AG20443 (cell line): ENCODE data around the gene TBATA.
A peak's percentile ranks its signal among the peaks of the same experiment; 100 is the strongest.

ENCODE experiments used
- DNase-seq: peaks from one replicate; pipeline ENCODE4 v3.0.0; 2012; ENCODE audit warnings: low spot score, mixed read lengths

The TBATA gene

GRCh38 chr10:70761031-70761601 is 24.1 kb downstream of the TBATA start:
- DNase-seq, result no peak

DNA sequence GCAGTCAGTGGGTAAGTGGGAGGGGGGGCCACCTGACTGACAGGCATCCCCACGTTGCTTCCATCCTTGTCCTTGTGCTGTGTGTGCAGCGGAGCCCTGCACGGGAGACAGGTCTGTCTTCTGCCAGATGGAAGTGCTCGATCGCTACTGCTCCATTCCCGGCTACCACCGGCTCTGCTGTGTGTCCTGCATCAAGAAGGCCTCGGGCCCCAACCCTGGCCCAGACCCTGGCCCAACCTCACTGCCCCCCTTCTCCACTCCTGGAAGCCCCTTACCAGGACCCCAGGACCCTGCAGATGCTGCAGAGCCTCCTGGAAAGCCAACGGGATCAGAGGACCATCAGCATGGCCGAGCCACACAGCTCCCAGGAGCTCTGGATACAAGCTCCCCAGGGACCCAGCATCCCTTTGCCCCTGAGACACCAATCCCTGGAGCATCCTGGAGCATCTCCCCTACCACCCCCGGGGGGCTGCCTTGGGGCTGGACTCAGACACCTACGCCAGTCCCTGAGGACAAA is 24.8 kb downstream of the TBATA start:
- no peak for DNase-seq

- no peak for DNase-seq
Measured at GRCh38 chr10:70759781-70760180, 25.4 kb downstream of the TBATA start.

DNA sequence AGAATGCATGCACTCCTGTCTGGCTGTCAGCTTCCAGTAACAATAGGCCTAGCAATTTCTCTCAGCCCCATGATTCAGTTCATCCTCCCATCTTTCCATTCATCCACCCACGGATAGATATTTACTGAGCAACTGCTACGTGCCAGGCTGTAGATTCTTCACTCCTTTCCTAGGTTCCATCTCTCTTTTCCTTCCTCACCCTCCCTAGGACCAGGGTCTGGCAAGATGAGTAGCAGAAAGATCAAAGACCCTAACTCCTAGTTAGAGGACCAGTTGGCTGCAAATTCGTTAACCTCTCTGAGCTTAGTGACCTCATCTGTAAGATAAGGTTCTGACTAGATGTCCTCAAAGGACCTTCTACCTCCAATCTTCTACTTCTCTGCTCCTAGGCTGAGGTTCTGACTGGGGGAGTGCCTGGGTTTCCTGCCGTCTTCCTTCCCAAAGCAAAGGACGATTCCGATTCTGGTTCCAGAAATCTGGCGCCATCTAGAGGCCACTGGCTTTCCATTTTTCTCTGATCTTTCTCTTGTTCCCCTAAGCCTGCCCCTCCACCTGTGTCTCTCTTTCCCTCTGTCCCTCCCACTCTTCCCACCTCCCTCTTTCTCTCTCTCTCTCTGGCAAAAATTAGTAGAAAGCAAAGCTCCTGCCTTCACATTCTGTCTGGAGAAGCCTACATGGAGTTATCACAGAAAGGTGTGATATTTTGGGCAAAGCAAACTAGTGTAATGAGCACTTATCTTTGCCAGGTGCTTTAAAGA is 26.2 kb downstream of the TBATA start:
- peak; percentile 85 for DNase-seq

- no peak for DNase-seq
Measured at GRCh38 chr10:70757856-70758255, 27.3 kb downstream of the TBATA start.

- no peak for DNase-seq
Measured at GRCh38 chr10:70756700-70757360, 28.3 kb downstream of the TBATA start.

DNA sequence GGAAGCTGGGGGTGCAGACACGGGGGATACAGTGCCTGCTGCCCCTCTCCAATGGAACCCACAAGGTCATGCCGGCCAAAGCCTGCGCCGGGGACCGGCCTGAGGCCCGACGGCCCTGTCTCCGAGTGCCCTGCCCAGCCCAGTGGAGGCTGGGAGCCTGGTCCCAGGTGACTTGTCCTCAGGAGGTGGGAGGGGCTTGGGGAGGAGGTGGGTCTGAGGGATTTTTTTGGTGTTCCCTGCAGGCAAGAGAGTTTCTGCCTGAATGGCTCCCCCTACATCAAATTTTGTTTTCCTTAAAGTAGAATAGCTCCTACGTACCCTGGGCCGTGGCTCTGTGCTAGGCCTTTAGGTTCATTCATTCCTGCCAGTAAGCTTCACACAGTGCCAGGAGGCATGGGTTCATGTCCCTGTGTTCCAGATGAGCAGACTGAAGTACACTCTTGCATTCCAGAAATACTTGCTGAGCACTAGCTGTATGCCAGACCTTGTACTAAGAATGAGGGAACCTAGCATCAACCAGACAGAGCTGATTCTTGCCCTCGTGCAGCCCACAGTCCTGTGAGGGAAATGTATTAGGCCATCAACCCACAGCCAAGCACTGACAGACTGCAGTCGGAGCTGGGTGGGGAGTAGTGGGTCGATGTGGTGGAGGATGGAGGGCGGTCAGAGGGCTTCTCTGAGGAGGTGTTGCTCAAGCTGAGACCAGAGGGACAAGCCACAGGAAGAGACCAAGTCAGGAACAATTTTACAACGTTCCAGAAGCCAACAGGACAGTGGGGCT is 31.1 kb downstream of the TBATA start:
- peak; percentile 42 for DNase-seq

GRCh38 chr10:70753026-70753663 is 32.0 kb downstream of the TBATA start:
- no peak for DNase-seq

DNA sequence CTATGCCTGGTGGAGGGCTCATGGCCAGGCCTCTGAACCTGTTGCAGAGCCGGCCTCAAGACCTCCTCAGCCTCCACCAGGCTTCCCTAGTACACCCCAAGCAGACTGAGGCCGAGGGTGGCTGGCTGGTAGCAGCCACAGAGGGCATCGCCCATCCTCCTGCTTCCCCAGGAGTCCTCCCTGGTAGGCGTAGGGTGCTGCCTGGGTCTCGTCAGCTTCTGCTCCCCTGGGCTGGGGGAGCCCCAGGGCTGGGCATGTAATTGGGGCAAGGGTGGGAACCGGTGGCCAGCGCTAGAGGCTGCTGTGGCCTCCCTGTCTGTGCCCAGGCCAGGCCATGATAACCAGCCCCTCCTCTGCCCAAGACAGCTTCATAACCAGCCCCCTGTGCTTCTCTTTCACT is 32.6 kb downstream of the TBATA start:
- no peak for DNase-seq

- no peak for DNase-seq
Measured at GRCh38 chr10:70751991-70752390, 33.2 kb downstream of the TBATA start.

DNA sequence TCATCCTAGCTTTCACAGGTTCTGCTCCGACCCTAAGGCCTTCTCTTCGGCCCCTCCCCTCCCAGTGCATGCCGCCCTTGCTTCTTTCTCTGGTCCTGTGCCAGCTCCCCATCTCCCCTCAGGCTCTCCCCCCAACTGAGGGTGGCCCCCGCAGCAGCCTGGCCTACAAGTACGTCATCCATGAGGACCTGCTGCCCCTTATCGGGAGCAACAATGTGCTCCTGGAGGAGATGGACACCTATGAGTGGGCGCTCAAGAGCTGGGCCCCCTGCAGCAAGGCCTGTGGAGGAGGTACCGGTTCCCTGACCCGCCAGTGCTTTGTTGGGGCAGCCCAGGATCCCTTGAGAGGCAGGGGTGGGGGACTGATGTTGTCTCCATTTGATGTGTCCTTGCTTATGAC is 33.8 kb downstream of the TBATA start:
- DNase-seq, result no peak

- DNase-seq, result no peak
Measured at GRCh38 chr10:70750156-70750703, 34.9 kb downstream of the TBATA start.

GRCh38 chr10:70749756-70750155 is 35.4 kb downstream of the TBATA start:
- DNase-seq, result no peak

DNA sequence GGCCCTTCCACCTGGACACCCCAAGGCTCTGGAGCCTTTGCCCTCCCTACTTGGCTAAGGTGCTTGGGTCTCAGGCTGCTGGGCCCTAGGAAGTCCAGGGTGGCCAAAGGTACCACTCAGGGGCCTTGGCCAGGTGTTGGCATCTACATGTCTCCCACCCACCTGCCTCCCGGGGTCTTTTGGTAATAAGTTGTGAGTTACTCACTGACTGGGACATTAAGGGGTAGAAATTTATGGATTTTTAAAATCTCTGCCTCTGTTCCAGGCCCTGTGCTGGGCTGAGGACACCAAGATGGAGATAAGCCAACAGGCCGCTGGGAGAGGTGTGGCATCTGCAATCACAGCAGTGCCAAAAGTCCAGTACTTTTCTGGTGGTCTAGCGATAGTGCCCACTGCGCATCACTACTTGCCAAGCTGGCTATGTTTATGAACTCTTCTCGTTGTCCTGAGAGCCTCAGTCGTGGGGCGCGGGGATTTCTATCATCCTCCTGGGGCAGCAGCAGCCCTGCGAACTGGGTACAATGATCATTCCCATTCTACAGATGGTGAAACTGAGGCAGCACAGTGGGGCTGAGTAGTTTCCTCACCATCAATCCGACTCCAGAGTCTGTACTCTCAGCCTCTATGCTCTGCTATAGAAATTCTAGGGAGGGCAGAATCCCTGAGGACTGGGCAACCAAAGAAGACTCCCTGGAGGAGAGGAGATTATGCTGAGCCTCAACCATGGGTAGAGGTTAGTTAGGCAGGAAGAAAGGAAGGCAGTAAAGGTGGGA is 36.2 kb downstream of the TBATA start:
- DNase-seq, result no peak

DNA sequence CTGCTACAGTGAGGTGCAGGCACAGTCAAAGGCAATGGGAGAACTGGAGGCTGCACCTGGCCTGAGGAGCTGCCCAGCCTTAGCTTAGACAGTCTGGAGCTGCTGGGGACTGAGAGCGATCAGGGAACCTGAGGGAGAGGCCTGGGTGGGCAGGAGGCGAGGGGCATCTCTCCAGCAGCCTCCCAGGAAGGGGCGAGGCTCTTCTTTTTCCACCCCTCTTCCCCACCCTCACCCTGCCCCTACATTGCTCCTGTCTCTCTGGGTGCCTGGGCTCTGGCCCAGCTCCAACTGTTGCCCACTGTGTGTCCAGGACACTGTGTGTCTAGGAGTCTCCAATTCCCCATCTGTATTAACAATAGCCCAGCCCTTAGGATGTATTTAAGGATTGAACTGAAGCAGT is 36.9 kb downstream of the TBATA start:
- no peak for DNase-seq

DNA sequence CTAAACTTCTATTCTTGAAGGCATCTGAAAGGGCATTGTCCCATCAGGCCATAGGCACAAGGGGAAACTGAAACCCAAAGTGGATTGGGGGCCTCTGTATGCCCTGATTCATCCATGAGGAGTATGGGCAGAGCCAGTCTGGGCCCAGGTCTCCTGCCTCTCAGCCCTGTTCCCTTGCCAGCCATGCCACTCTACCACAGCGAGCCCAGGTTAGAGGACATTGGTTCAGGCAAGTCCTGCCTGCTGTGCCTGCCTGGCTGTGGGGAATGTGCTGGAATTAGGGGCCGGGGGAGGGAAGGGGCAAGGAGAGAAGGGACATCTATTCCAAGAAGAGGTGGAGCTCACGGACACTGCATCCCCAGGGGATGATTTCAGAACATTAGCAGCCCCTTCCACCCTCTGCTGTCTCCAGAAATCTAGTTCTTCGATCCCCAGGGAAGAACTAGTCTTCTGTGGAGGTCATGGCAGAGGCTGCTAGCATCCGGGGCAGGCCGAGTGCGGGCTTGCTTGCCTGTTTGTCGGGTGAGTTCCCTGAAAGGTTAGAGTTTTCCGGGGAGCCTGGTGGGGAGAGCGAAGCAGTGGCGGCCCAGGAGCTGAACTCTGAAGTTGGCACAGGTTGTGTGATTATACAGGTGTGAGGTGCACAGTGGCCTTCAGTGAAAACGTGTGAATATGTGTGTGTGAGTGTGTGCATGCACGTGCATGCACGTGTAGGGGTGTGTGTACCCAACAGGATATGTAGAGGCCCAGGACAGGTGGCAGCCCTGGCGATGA is 37.8 kb downstream of the TBATA start:
- no peak for DNase-seq

DNA sequence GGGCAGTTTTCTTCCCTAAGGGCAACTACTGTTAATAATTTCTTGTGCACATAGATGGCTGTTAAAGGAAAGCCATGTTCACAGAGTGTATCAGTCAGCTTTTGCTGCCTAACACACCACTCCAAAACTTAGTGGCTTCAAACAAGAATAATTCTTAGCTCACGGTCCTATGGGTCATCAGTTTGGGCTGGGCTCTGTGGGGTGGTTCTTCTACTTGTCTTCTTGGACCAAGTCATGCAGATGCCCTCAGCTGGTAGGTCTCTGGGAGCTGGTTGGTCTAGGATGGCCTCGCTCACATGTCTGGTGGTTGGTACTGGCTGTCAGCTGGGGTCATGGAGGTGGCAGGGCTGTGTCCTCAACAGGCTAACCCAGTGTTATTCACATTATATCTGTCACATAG is 39.6 kb downstream of the TBATA start:
- DNase-seq, result no peak

GRCh38 chr10:70744617-70745143 is 40.5 kb downstream of the TBATA start:
- DNase-seq, result no peak

DNA sequence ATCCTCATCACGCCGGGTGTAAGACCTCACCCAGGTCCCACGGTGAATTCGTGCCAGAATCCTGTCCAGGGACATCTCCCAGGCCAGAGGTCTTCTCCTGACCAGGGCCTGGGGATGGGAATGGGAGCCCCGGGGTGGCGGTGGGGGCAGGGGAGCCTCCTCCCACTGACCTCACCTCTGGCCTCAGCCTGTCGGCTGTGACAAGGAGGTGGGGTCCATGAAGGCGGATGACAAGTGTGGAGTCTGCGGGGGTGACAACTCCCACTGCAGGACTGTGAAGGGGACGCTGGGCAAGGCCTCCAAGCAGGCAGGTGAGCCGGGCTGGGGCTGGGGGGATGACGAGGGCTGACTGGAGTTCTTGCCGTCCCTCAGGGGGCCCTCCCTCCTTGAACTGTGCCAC is 41.3 kb downstream of the TBATA start:
- DNase-seq, result no peak

DNA sequence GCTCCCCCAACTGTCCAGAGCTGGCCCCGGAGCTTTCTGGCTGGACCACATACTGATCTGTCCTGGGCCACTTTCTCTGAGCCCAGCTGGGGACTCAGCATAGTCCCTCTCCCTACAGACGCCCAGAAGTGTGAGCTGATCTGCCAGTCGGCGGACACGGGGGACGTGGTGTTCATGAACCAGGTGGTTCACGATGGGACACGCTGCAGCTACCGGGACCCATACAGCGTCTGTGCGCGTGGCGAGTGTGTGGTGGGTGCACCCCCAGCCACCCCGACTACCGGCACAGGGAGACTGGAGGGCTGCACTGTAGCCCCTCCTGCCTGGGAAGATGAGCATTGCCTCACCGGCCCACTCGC is 41.8 kb downstream of the TBATA start:
- no peak for DNase-seq
